HCT116 (cell line): ENCODE results near the gene SKAP1.

Experiments
- CTCF ChIP-seq, 3 experiments: fragments of 200-600 bp in 1 of 3; sonication (generic) in 1 of 3; IDR thresholded peaks in 2 of 3; conservative IDR thresholded peaks in 1 of 3; 2 replicates each; pipeline ENCODE4 v1.5.1; 2012 to 2017; ENCODE audit warnings: low read depth in 2 of 3, low read length in 2 of 3, antibody characterized with exemption in 1 of 3, borderline replicate concordance in 1 of 3, control low read depth in 1 of 3, mild to moderate bottlenecking in 1 of 3, mixed read lengths in 1 of 3, mixed run types in 1 of 3, moderate library complexity in 1 of 3; ENCODE audit not compliant: insufficient read depth in 1 of 3
- EGR1 ChIP-seq: IDR thresholded peaks from 2 replicates; pipeline ENCODE4 v1.6.1; 2012; ENCODE audit warnings: low read depth
- EZH2 ChIP-seq: fragments of 200-600 bp; sonication (generic); IDR thresholded peaks from 2 replicates; pipeline ENCODE4 v1.6.1; 2017; ENCODE audit warnings: antibody characterized with exemption, mixed run types
- EZH2phosphoT487 ChIP-seq: fragments of 200-600 bp; IDR thresholded peaks from 2 replicates; pipeline ENCODE4 v1.6.1; 2018; ENCODE audit warnings: antibody characterized with exemption, borderline replicate concordance
- JUND ChIP-seq: IDR thresholded peaks from 2 replicates; pipeline ENCODE4 v1.6.1; 2012
- MAX ChIP-seq: IDR thresholded peaks from 2 replicates; pipeline ENCODE4 v1.6.1; 2012
- POLR2A ChIP-seq: IDR thresholded peaks from 2 replicates; pipeline ENCODE4 v1.7.0; 2011; ENCODE audit warnings: borderline replicate concordance; ENCODE audit not compliant: insufficient read depth, insufficient read length; ENCODE audit errors: extremely low read depth
- RAD21 ChIP-seq: IDR thresholded peaks from 2 replicates; pipeline ENCODE4 v1.6.1; 2012; ENCODE audit warnings: low read depth, mild to moderate bottlenecking
- REST ChIP-seq: IDR thresholded peaks from 2 replicates; pipeline ENCODE4 v1.6.1; 2012; ENCODE audit warnings: low read depth
- SIN3A ChIP-seq: IDR thresholded peaks from 2 replicates; pipeline ENCODE4 v1.6.1; 2012; ENCODE audit warnings: low read depth
- SRF ChIP-seq: IDR thresholded peaks from 2 replicates; pipeline ENCODE4 v1.6.1; 2012; ENCODE audit warnings: low read depth
- TCF7L2 ChIP-seq: IDR thresholded peaks from 2 replicates; pipeline ENCODE4 v1.7.0; 2011; ENCODE audit warnings: borderline replicate concordance, inconsistent platforms; ENCODE audit not compliant: insufficient read depth, insufficient read length; ENCODE audit errors: extremely low read depth
- ZFX ChIP-seq: fragments of 450-650 bp; IDR thresholded peaks from 2 replicates; pipeline ENCODE4 v1.6.1; 2017
- ZNF274 ChIP-seq: fragments of 200-500 bp; sonication (Bioruptor generic); IDR thresholded peaks from 2 replicates; pipeline ENCODE4 v1.6.1; 2014; ENCODE audit warnings: mild to moderate bottlenecking, low read depth, low read length, inconsistent platforms

- TF ChIP-seq EZH2 = no peak
- TF ChIP-seq SIN3A = no peak
- TF ChIP-seq EGR1 = no peak
- TF ChIP-seq ZNF274 = no peak
- no peak for TF ChIP-seq SRF
- no peak for TF ChIP-seq CTCF (IDR thresholded peaks at IDR 0.05 in 2 of 3, conservative IDR thresholded peaks at IDR 0.05 in 1 of 3; ENCODE audit: borderline replicate concordance in 1 of 3, insufficient read depth in 1 of 3, low read depth in 2 of 3, low read length in 2 of 3)
- no peak for TF ChIP-seq RAD21
- TF ChIP-seq TCF7L2 = no peak
- no peak for TF ChIP-seq EZH2phosphoT487
- TF ChIP-seq POLR2A = no peak
- TF ChIP-seq JUND = no peak
- no peak for TF ChIP-seq ZFX
- no peak for TF ChIP-seq MAX
- no peak for TF ChIP-seq REST
Measured at GRCh38 chr17:48155889-48156611, 274.0 kb downstream of the SKAP1 start.
